Endothelial cell of umbilical vein (primary cell): Measurements from ENCODE around the gene LRRK1. TPM values are rescaled to one million over a fixed set of nuclear protein-coding genes. Genes with fewer than 3 reads are reported as not detected.

Source experiments
- BruUV-seq: library from RNA; stranded (reverse); fragments of 400-500 nt; replicated peaks from 2 replicates; lab custom pipeline; 2021; lab: Mats Ljungman, UMichigan
- CTCF ChIA-PET: fragments of 300-600, 350-600 bp; sonication (Branson Sonifier 250); formaldehyde crosslinking; loops from one replicate; lab custom pipeline; 2021; ENCODE audit warnings: antibody characterized with exemption, inconsistent platforms; lab: Charles Lee
- POLR2A ChIA-PET: fragments of 300-600, 350-600 bp; sonication (Branson Sonifier 250); formaldehyde crosslinking; loops from one replicate; lab custom pipeline; 2021; ENCODE audit warnings: antibody characterized with exemption, inconsistent platforms; lab: Charles Lee
- DNase-seq: peaks from one replicate; pipeline ENCODE4 v3.0.0-alpha.2; 2011; ENCODE audit warnings: low read depth, low spot score
- FAIRE-seq: peaks from 2 replicates; lab custom pipeline; 2011; peaks lifted over from hg19 to GRCh38; lab: Jason Lieb, UNC
- H2AFZ ChIP-seq: 2 replicates; pipeline ENCODE4 v1.6.0; 2012; ENCODE audit warnings: low read depth, low read length, control low read depth, inconsistent platforms
- H3K27ac ChIP-seq: 2 replicates; pipeline ENCODE4 v1.5.1; 2011; ENCODE audit warnings: low read depth, mild to moderate bottlenecking, control low read depth, low read length, moderate library complexity; ENCODE audit not compliant: insufficient read depth
- H3K27me3 ChIP-seq, 2 experiments: 2 replicates each; pipeline versions ENCODE4 v1.6.0 to v1.6.1; 2011; ENCODE audit warnings: low read length in 2 of 2, mixed read lengths in 1 of 2; ENCODE audit not compliant: control insufficient read depth in 2 of 2, insufficient read depth in 2 of 2
- H3K36me3 ChIP-seq, 2 experiments: 2 replicates in 1 of 2; 3 replicates in 1 of 2; pipeline ENCODE4 v1.5.1; 2011; ENCODE audit warnings: low read length in 2 of 2, mild to moderate bottlenecking in 1 of 2, moderate library complexity in 1 of 2; ENCODE audit not compliant: control insufficient read depth in 2 of 2, insufficient read depth in 2 of 2; ENCODE audit errors: extremely low read depth in 1 of 2
- H3K4me1 ChIP-seq: 3 replicates; pipeline ENCODE4 v1.5.1; 2011; ENCODE audit warnings: mild to moderate bottlenecking, low read length; ENCODE audit not compliant: control insufficient read depth, insufficient read depth; ENCODE audit errors: extremely low read depth
- H3K4me2 ChIP-seq: 2 replicates; pipeline ENCODE4 v1.6.1; 2011; ENCODE audit warnings: low read length, control low read depth, mixed read lengths; ENCODE audit not compliant: insufficient read depth
- H3K4me3 ChIP-seq, 3 experiments: fragments of 200-600 bp in 1 of 3; sonication (generic), shearing (Covaris generic) in 1 of 3; replicated peaks in 1 of 3; 2 replicates each; pipeline ENCODE4 v1.5.1; 2011 to 2016; ENCODE audit warnings: control low read depth in 3 of 3, low read length in 3 of 3, mild to moderate bottlenecking in 2 of 3, inconsistent platforms in 1 of 3, low read depth in 1 of 3, moderate library complexity in 1 of 3; ENCODE audit not compliant: insufficient read depth in 1 of 3
- H3K79me2 ChIP-seq: 2 replicates; pipeline ENCODE4 v1.6.0; 2012; ENCODE audit warnings: low read length, inconsistent platforms; ENCODE audit not compliant: control insufficient read depth, insufficient read depth
- H3K9ac ChIP-seq: replicated peaks from 2 replicates; pipeline ENCODE3; 2011; ENCODE audit warnings: low read length, control low read depth; ENCODE audit not compliant: insufficient read depth; ENCODE audit errors: extremely low read depth
- H3K9me1 ChIP-seq: replicated peaks from 3 replicates; pipeline ENCODE4 v1.6.0; 2011; ENCODE audit warnings: mild to moderate bottlenecking, low read length; ENCODE audit not compliant: control insufficient read depth, insufficient read depth; ENCODE audit errors: extremely low read depth
- H3K9me3 ChIP-seq: replicated peaks from 2 replicates; pipeline ENCODE4 v1.5.1; 2012; ENCODE audit warnings: low read length, inconsistent platforms; ENCODE audit not compliant: control insufficient read depth, insufficient read depth
- H4K20me1 ChIP-seq: replicated peaks from 2 replicates; pipeline ENCODE3; 2011; ENCODE audit warnings: mild to moderate bottlenecking, low read length; ENCODE audit not compliant: control insufficient read depth, insufficient read depth; ENCODE audit errors: extremely low read depth
- CTCF ChIP-seq, 2 donors: IDR thresholded peaks; 1 replicate in 1 of 2; 2 replicates in 1 of 2; pipeline ENCODE4 v1.5.1; 2011; ENCODE audit warnings: low read length in 2 of 2, mild to moderate bottlenecking in 2 of 2, moderate library complexity in 2 of 2, control low read depth in 1 of 2, inconsistent platforms in 1 of 2, low read depth in 1 of 2; ENCODE audit not compliant: insufficient read depth in 1 of 2; ENCODE audit errors: extremely low read depth in 1 of 2
- EZH2 ChIP-seq: IDR thresholded peaks from 2 replicates; pipeline ENCODE4 v1.6.1; 2012; ENCODE audit warnings: borderline replicate concordance, low read depth, mild to moderate bottlenecking, moderate library complexity, low read length, inconsistent platforms; ENCODE audit not compliant: severe bottlenecking
- FOS ChIP-seq: IDR thresholded peaks from 2 replicates; pipeline ENCODE4 v1.6.1; 2011; ENCODE audit warnings: mild to moderate bottlenecking, low read length, moderate library complexity, borderline replicate concordance; ENCODE audit not compliant: insufficient read depth
- GATA2 ChIP-seq: IDR thresholded peaks from 2 replicates; pipeline ENCODE4 v1.7.0; 2011; ENCODE audit warnings: low read depth, mild to moderate bottlenecking, moderate library complexity, mixed read lengths, low read length; ENCODE audit not compliant: insufficient read length, insufficient read depth
- JUN ChIP-seq: IDR thresholded peaks from 2 replicates; pipeline ENCODE4 v1.6.1; 2011; ENCODE audit warnings: borderline replicate concordance, low read depth; ENCODE audit not compliant: insufficient read length, insufficient read depth
- MAX ChIP-seq: IDR thresholded peaks from 2 replicates; pipeline ENCODE4 v1.6.1; 2011; ENCODE audit not compliant: insufficient read depth, insufficient read length
- MYC ChIP-seq: IDR thresholded peaks from one replicate; pipeline ENCODE4 v1.6.1; 2011; ENCODE audit warnings: mild to moderate bottlenecking, low read depth, low read length
- POLR2A ChIP-seq: IDR thresholded peaks from 2 replicates; pipeline ENCODE4 v1.6.1; 2012; ENCODE audit warnings: low read depth, mild to moderate bottlenecking, control low read depth, low read length
- POLR2AphosphoS5 ChIP-seq: IDR thresholded peaks from 2 replicates; pipeline ENCODE4 v1.6.1; 2012; ENCODE audit warnings: low read depth, mild to moderate bottlenecking, control low read depth, low read length, moderate library complexity; ENCODE audit not compliant: insufficient read depth
- dilution Hi-C: fragments of 300-500 bp; cut with MboI; formaldehyde crosslinking; loops from one replicate; pipeline ENCODE4 v1.15.0; 2019; ENCODE audit warnings: low sequenced_read_pairs; ENCODE audit not compliant: extremely low pct_ligation_motif_present
- intact Hi-C: fragments of 100-400 bp; cut with micrococcal nuclease; formaldehyde crosslinking; loops from one replicate; pipeline ENCODE4 v1.10.0; 2022
- polyA plus RNA-seq, 4 experiments: library from polyadenylated mRNA; depleted of rRNA in 3 of 4; stranded (reverse) in 3 of 4; unstranded in 1 of 4; fragments of >200 nt; gene quantifications; 2 replicates each; pipeline versions ENCODE4 v1.2.1 to v1.2.3, GENCODE V29; 2011 to 2012; ENCODE audit warnings: missing spikeins in 1 of 4
- total RNA-seq: library from RNA; stranded (reverse); gene quantifications from 2 replicates; pipeline ENCODE4 v1.2.3, GENCODE V29; 2021

Gene LRRK1
- total and polyA plus RNA-seq, 2 donors (not counting 3 experiments of a cell fraction or from before 2014, with no cell fraction given) = 11.0 to 22.1 TPM

GRCh38 chr15:101046826-101047225 lies 127.7 kb downstream of the LRRK1 start:
- Histone ChIP-seq H3K9ac (no peak overlapping the region), H3K4me1 (no peaks in the 10 kb centered on the region), H2AFZ (no peak overlapping the region), H3K4me3 (no peak overlapping the region), H3K79me2 (no peaks in the 10 kb centered on the region), H3K27me3 (no peaks in the 10 kb centered on the region), H3K9me1 (no peaks in the 10 kb centered on the region), H4K20me1 (no peaks in the 10 kb centered on the region), H3K27ac (no peak overlapping the region), H3K9me3 (no peaks in the 10 kb centered on the region), H3K4me2 (no peak overlapping the region), H3K36me3 (peaks cover 0 to 10% of the 10 kb centered on the region in 2 experiments)
- ChIA-PET CTCF (interaction anchor here (0.8 kb wide), 1 partner anchor 31 kb away, joined by 4 read pairs; no protein-coding TSS in a partner anchor), POLR2A (no interaction called here)
- FAIRE-seq (no peak), DNase-seq (no peak)
- intact Hi-C loops = no loop called here
- no peak for TF ChIP-seq MAX
- TF ChIP-seq JUN = no peak
- TF ChIP-seq MYC = no peak
- TF ChIP-seq FOS = no peak
- TF ChIP-seq EZH2 = no peak
- no peak for TF ChIP-seq POLR2A
- TF ChIP-seq CTCF (IDR thresholded peaks at IDR 0.05; ENCODE audit: extremely low read depth in 1 of 2, insufficient read depth in 1 of 2, low read depth in 1 of 2, low read length in 2 of 2) = no peak
- TF ChIP-seq POLR2AphosphoS5 = no peak
- TF ChIP-seq GATA2 = no peak
- dilution Hi-C loops = no loop called here
- no TSS peak for BruUV-seq
